HTERT RPE-1 (cell line): ENCODE data around the gene TET2.

ENCODE experiments used
- in situ Hi-C: fragments of 300-500 bp; cut with MboI; formaldehyde crosslinking; loops from 4 replicates; pipeline ENCODE4 v1.14.3; 2020; ENCODE audit warnings: low sequenced_read_pairs

Gene TET2

DNA sequence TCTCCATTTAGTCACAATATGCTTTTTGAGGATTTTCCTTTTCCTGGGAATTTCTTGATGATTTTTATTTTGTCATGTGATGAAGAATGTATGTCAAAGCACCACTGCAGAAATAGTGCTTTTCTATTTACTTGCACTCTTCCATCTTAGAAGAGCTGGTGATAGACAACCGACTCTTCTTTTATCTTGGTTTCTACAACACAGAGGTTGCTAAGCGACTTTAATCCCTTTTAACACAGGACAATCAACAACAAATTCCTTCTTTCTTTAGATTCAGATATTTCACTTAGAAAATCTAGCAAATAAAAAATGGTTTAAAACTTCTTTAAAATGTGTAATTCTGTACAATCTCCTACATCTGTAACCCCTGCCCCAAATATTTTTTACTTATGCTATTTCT, 34.6 kb downstream of the TET2 start:
- in situ Hi-C loops: no loop called here

DNA sequence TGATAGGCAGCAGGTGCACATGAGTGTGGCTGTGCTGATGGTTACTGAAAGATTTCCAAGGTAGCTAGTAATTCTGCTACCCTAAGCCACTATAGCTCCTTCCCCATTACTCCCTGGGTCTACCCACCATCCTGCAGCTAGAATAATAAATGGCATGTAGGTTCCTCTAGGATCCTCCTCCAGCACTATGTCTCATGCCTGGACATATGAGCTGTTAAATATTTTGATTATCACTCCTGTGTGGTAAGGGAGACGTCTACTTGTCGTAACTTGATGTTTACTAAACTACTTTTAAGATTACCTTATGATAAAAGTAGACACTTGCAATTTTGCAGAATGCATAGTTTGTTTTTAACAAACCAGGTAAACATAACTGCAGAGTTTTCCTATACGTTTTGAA, 35.5 kb downstream of the TET2 start:
- in situ Hi-C loops: no loop called here

DNA sequence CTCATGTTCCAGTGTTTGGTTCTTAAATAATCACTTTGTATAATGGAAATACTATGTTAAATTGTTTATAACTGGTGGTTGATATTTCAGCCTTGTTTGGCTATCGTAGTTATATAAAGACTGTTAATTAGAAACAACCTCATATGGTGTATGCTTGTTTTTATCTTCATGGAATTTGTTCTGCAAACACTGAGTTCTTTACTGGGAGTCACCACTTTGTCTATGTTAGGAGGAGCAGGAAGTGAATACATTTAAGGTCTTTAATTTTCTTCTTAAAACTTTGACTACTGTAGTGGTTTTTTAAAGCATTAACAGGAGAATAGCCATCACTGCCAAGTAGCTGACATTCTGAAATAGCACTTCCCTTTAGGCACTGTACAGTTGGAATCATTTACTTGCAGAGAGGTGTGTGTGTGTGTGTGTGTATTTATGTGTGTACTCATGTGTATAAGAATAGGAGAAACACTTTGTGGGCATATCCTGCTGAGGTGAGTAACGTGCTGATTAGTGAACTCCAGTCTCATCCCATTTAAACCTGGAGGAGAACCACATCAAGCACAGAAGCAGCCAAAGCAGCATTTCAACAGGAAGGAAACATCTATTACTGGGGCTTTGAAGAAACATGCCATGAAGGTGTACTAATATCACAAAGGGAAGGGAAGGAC, 37.8 kb downstream of the TET2 start:
- in situ Hi-C loops: no loop called here

DNA sequence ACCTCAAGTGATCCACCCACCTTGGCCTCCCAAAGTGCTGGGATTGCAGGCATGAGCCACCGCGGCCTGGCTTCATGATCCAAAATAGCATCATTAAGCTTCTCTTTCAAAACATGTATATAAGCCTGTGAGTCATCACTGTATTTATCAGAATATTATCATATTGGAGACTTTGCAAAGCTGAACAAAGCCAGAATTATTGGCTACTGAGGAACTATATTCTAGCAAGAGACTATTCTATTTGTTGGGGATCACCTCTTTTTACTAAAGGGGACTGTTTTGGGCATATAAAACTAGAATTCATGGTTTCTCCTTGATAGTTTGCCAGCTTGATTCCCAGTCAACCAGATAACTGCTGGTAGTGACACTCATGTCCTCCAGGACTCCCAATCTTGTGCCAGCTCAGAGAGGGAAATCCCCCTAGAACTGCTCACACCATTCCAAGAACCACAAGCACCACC, 40.1 kb downstream of the TET2 start:
- in situ Hi-C loops: no loop called here

DNA sequence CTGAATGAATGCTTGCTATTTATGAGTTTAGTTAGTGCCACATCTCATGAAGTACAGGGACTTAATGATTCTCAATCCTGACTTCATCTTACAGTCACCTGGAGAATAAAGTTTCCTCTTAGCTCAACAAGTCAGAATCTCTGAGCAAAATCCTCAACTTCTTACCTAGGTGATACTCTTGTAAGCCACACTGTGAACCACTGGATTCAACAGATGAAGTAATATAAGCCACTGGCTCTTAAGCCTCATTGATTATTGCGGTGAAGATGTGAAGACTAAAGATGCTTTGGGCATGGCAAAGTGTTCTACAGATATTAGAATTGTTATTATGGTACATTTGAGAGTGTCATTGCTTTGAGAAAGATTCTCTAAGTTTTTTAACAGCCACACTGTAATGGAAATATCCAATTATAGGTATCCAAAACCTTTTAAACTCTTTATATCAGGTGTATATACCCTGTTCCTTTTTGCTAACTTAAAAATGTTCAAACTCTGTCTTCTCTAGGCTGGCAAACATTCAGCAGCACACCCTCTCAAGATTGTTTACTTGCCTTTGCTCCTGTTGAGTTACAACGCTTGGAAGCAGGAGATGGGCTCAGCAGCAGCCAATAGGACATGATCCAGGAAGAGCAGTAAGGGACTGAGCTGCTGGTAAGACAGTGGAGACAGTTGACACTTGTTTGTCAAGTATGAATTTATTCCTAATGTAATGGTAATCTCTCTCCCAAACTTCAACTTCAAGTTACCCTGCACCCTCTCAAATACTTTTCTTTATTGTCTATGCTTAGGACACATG, 43.4 kb downstream of the TET2 start:
- in situ Hi-C loops: no loop called here

DNA sequence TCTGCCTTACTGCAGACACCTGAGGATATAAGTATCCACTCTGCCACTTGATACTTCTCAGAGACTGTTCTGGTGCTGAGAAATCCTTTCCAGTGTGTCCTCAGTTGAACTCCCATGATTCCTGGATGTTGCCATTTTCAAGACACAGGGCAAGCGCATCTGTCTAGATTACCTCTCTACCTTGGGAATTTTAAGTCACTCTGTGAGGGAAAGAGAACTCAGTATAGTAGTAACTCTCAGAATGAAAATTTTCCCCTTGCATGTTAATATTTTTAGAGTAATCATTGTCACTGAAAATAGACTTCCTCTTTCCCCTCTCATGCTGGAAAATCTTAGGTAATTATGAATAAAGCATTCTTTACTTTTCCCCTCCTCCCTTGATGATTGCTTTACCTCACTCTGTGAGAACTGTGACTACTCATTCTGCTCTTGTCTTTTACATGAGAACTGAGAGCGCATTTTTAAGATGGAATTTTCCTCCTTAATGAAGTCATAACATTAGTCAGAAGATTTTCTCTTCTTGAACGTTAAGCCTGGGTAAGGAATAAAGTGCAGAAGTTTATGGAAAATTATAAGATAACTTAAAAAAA, 45.0 kb downstream of the TET2 start:
- in situ Hi-C loops: no loop called here

DNA sequence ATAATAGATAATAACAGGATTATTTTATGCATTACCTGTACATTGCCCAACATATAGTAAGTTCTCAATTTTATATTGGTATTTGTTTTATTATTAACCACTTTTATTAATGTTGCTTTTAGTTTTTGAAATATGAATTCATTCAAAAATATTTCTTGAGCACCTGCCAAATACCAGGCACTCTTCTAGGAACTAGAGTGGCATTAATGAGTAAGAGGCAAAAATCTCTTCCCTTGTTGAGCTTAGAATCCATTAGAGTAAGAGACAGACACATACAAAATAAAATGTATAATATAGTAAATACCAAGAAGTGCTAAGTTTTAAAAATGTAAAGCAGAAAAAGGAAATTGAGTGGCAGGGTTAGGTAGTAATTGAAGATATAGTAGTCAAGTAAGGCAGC, 45.8 kb downstream of the TET2 start:
- in situ Hi-C loops: no loop called here

DNA sequence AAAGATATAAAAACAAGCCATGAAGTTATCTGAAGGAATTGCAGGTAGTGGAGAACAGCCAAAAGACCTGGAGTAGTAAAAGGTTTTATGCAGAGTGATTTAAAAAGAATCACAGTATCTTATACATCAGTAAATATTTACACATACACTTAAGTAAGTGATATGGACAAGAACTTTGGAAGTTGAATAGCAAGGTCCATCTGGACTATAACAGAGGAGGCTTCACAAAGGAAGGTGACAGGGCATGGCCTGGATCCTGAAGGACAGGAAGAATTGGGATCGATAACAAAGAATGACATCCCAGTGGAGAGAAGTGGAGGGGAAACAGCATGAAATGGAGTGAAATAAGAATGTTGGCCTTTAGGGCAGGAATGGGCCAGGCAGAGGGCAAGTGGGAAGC, 46.2 kb downstream of the TET2 start:
- in situ Hi-C loops: no loop called here

DNA sequence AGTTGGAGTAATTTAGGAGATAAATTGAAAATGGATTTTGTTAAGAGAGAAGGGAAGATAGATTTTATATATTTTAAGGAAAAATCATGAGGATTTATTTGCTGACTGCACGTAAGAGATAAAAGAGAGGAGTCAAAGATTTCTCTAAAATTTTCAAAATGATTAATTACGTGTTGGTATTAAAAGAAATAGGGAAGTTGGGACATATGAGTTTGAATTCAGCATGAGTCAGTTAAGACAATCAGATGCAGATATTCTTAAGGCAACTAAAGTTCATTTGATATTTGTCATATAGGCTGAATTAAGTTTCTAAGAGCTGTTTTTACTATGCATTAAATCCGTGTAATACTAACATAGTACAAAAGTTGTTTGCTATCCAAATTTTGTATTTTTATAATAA, 46.9 kb downstream of the TET2 start:
- in situ Hi-C loops: no loop called here

DNA sequence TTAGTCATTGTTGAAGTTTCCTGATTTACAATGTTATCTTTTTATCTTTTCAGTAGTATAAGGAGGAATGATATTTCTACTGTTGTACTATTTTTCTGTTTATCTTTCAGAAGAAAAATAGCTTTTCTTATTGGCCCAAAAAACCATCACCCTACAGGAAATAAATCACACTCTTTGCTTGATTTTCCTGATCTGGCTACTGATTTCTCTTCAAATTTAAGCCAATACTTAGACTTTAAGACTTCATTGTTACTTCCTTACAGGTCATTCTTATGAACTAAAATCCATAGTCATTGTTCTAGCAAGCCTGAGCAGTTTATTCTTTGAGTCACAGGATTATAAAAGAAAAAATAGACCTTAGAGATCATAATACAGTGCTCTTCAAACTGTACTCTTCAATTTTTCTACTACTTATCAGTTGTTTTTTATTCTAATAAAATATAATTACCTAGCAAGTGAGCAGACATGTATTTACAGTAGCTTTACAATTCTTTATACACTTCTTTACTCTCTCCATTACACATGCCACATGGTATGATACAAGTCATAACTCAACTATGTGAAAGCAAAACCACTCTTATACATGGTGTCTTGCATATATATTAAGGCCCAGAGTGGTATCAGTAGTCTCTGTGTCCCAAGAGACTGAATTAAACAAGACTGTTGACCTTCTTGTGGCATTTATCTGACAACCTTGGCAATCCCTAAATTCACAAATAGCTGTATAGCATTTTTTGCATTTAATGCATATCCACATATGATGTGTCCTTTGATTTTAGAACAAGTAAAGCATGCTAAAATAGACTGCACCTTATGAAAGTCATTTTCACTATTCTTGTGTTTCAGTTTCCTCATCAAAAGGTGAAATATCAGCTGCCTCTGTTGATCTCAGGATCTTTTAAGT, 47.9 kb downstream of the TET2 start:
- in situ Hi-C loops: no loop called here

DNA sequence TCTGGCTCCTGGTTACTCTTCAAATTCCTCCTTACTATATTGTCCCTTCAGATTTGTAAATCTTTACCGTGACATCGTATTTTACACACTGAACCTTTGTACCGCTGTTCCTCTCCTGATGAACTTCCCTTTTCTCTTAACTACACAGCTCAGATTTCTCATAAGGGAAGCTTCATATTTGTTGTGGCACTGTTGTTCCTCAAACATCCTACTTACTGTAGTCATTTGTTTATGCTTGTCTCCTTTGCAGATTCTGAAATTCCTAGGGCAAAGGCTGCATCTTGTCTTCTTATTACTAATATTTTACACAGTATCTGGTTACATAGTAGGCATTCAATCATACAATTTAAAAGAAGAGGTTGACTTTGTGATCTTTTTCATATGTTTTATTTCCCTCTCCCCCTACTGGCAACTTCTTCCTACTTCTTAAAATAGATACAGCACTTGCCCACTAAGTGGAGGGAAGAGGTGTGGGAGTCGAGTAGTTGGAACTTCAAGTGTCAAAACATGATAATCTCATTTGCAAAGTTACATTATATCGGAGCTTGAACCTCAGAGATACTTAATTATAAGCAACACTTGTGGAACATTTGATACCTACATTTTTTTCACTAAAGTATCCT, 50.0 kb downstream of the TET2 start:
- in situ Hi-C loops: no loop called here

DNA sequence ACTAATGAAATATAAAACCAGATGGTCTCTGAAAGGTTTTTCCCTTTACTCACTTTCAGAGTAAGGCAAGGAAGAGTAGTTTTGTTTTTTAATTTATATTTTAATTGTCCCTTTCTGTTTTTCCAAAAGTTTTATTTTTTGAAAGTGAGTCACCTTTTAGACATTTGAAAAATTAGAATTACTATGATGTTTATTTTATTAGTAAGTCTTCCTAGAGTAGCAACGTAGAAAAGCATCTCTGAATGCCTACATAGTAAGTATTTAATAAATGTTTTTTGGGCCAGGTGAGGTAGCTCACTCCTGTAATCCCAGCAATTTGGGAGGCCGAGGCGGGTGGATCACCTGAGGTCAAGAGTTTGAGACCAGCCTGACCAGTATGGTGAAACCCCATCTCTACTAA, 51.1 kb downstream of the TET2 start:
- in situ Hi-C loops: no loop called here

DNA sequence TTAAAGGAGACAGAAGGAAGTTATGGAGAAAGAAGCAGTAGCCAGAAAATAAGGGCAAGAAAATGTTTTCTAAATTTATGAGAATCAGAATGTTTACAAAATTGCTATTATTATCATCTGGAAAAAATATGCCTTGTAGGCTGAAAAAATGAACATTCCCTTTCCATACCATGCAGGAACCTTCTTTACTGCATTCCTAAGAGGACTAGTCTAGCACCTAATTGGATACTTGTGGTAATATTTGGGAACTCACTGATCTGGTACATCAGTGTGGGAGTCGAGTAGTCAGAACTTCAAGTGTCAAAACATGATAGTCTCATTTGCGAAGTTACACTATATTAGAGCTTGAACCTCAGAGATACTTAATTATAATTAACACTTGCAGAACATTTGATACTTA, 51.9 kb downstream of the TET2 start:
- in situ Hi-C loops: no loop called here

DNA sequence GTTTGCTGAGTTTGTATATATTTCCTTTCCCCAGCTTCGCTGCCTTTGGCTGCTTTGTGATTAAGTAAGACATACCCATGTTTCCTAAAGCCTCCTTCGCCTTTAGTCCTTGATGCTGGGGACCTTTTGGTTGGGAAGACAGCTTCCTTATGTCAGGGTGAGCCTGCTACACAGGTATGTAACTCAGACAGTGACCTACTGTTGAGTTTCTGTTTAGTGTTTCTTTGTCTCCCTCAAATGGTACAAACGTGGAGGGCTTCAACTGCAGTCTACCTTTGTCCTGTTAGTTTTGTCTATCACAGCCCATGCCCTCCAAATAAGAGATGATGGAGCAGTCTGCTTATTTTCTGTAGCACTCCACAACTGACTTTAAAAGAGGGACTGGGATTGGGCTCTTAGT, 59.5 kb downstream of the TET2 start:
- in situ Hi-C loops: no loop called here

DNA sequence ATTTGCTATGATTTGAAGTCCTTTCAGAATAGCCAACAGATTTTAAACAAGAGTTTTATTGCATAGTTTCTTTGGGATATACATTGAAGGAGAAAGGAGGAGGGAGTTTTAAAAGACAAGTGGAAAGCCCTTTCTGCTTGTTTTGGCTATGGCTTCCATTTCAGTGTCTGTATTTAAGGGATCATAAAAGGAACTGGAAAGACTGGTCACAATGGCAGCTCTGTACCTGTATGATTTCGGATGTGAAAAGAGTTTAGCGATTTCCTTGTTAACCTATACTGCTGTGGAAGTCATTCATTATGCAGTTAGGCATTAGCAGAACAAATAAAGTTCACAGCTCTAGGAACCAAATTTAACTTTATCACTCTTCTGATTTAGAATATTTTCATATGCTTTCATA, 60.7 kb downstream of the TET2 start:
- in situ Hi-C loops: no loop called here

DNA sequence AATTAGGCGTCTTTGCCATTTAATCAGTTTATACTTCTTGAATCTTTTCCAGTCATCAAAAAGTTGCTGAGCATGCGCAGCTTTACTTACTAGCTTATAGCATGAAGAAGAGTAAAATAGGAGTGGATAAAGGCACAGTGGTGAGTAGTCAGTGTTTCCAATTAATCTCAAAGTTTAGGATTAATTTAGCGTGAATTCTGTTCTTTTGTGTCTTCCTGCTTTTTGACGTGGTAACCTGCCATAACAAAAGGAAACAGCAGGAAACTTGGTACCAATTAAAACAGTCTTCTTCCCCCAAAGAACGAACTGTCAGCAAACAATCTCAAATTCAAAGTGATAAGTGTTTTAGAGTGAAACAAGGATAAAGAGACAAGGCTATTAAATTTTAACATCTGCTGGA, 61.9 kb downstream of the TET2 start:
- in situ Hi-C loops: no loop called here

DNA sequence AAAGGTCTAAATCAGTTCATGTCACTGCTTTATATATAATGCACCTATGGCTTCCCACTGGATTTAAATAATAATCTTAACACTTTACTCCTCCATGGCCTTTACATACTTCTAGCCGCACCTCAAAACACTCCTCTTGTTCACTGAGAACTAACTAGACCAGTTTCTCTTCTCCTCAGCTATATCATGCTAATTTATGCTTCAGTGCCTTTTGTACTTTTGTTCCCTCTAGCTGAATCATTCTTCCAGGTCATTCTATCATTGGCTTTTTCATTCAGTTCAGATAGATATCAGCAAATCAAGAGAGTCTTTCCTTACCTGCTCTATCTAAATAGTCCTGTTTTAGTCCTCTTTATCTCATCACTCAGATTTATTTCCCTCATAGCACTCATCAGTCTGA, 64.2 kb downstream of the TET2 start:
- in situ Hi-C loops: no loop called here

DNA sequence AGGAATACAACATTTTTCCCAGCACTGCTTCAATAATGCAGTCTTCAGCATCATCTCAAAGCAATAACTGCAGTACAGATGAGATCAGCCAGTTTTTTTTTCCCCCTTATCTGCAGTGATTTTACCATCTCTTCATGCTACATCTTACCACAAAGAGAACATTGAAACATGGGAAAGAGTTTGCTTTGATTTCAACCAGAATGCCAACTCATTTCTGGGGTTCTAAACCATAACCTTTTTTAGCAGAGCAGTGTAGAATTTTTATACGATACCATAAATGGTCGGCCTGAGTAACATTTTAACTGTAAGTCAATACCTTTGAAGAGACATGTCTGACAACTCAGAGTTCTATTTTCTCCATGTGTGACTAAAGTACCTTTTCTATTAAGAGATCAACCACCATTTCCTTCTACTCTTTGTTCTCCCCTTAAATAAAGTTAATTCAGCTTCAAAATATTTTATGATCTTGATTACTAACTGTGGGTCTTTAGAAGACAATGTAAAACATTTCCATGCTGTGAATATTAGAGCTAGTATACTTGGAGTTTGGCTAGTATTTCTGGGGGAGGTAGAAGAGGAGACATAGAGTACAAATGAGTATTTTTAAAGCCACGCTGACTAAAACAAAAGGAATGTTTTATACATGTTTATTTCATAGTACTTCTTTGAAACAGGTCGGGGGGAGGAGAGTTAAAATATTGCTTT, 69.1 kb downstream of the TET2 start:
- in situ Hi-C loops: no loop called here

DNA sequence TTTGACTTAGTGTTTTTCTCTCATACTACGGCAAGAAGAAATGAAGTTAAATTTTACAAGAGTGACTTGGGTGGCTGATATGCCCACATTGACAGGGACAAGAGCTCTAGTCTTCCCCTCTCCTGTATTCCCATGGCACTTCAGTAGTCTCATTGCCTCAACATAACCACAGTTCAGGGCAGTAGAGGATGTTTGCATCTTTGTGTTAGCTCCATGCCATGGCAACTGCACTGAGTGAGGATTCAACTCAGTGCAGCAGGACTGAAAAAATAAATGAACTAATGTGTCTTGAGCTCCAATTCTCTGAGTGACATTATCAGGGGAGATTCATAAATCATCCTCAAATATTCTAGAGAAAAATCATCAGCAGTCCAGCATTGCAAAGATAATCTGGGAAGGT, 78.8 kb downstream of the TET2 start:
- in situ Hi-C loops: no loop called here

DNA sequence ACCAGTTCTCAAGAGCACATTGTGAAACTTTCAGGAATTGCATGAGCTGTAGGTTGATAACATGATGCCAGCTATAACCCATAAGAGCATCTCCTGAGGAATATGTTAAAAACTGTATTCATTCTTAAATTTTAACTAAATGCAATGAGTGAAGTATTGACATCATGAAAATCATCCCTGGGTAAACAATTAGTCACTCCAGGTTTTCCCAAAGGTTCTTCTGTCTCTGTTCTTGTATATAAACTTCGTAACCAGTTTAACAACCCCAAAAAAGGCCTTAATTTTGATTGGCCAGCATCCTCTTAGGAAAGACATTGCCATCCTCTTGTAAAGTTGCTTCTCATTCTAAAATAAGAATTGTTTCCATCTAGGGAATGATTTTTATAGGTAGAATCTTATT, 80.4 kb downstream of the TET2 start:
- in situ Hi-C loops: no loop called here
